A673 (cell line): Measurements from ENCODE around the gene NME2. TPM values are rescaled to one million over a fixed set of nuclear protein-coding genes. Genes with fewer than 3 reads are reported as not detected.

Experiments
- total RNA-seq: library from RNA; stranded (reverse); gene quantifications from 2 replicates; pipeline ENCODE4 v1.2.3, GENCODE V29; 2021

The NME2 gene
- total RNA-seq, 1 experiment from 2014 or later: 776 TPM

Other genes starting within 250 kb of the NME2 start
- 82.0 and 84.9 TPM in 2 replicates for gene SPAG9, start 45.5 kb upstream of the NME2 start, total RNA-seq
- gene NME1, start 12.9 kb upstream of the NME2 start, total RNA-seq: 445 and 498 TPM in 2 replicates
- 18.7 and 23.2 TPM in 2 replicates for gene MBTD1, start 93.6 kb downstream of the NME2 start, total RNA-seq
- 96.5 and 107 TPM in 2 replicates for gene UTP18, start 94.1 kb downstream of the NME2 start, total RNA-seq